C4-2B (cell line): ENCODE data around the gene GPR3.

Experiments
- ZFX ChIP-seq: fragments of 450-650 bp; IDR thresholded peaks from 2 replicates; pipeline ENCODE4 v1.6.1; 2017
- TF ChIP-seq, protein P1 (sequence below): fragments of 450-650 bp; conservative IDR thresholded peaks from 2 replicates; pipeline ENCODE4 v1.5.1; 2017; ENCODE audit warnings: mild to moderate bottlenecking

DNA sequence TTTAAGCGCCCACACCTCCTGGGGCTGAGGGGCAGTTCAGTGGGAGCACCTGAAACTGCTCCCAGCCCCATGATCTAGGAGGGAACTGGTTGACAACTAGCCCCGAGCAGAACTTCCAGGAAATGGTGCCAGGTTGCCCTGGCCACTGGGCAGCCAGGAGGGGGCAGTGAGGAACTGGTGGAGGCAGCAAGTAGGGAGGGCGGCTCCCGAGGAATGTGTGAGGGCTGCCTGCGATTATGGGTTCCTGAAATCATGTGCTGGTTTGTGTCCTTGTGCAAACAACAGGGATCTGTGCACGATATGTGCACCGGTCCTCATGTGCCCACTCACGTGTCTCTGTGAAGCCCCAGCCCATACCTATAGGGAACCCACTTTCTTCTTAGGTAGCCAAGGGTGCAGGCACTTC lies 9.9 kb downstream of the GPR3 start:
- TF ChIP-seq, protein P1, sequence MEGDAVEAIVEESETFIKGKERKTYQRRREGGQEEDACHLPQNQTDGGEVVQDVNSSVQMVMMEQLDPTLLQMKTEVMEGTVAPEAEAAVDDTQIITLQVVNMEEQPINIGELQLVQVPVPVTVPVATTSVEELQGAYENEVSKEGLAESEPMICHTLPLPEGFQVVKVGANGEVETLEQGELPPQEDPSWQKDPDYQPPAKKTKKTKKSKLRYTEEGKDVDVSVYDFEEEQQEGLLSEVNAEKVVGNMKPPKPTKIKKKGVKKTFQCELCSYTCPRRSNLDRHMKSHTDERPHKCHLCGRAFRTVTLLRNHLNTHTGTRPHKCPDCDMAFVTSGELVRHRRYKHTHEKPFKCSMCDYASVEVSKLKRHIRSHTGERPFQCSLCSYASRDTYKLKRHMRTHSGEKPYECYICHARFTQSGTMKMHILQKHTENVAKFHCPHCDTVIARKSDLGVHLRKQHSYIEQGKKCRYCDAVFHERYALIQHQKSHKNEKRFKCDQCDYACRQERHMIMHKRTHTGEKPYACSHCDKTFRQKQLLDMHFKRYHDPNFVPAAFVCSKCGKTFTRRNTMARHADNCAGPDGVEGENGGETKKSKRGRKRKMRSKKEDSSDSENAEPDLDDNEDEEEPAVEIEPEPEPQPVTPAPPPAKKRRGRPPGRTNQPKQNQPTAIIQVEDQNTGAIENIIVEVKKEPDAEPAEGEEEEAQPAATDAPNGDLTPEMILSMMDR: no peak; the same call in 1 of the 2 replicates
- no peak for TF ChIP-seq ZFX
